H1 (cell line): ENCODE data around the gene SPATA21. TPM values are rescaled to one million over a fixed set of nuclear protein-coding genes. Genes with fewer than 3 reads are reported as not detected.
"Not testable (repeated sequence)": the region's sequence is repeated elsewhere in the genome, so short reads cannot be mapped to it uniquely, and the experiment has no call there.

ENCODE experiments used
- CTCF ChIA-PET: fragments of 300-600 bp; sonication (Branson Sonifier 250); formaldehyde crosslinking; loops from one replicate; lab custom pipeline; 2021; ENCODE audit not compliant: partially characterized antibody; lab: Charles Lee
- POLR2A ChIA-PET: fragments of 300-600 bp; sonication (Branson Sonifier 250); formaldehyde crosslinking; loops from one replicate; lab custom pipeline; 2021; ENCODE audit warnings: inconsistent platforms; ENCODE audit not compliant: partially characterized antibody; lab: Charles Lee
- DNase-seq, 2 experiments: peaks; one replicate each; pipeline versions ENCODE4 v3.0.0 to v3.0.0-alpha.2; 2010 to 2022; ENCODE audit warnings: low spot score in 2 of 2, low read depth in 1 of 2, mixed read lengths in 1 of 2
- FAIRE-seq: peaks from 2 replicates; lab custom pipeline; 2011; peaks lifted over from hg19 to GRCh38; lab: Jason Lieb, UNC
- H2AFZ ChIP-seq: 2 replicates; pipeline ENCODE4 v1.8.1; 2012; ENCODE audit warnings: low read length, inconsistent platforms
- H2AK5ac ChIP-seq: 2 replicates; pipeline ENCODE4 v1.6.1; 2013; ENCODE audit warnings: low read depth, low read length
- H2BK120ac ChIP-seq: replicated peaks from 2 replicates; pipeline ENCODE3; 2013; ENCODE audit warnings: low read depth, low read length, inconsistent platforms
- H2BK12ac ChIP-seq: 2 replicates; pipeline ENCODE4 v1.6.1; 2013; ENCODE audit warnings: low read depth, low read length
- H2BK15ac ChIP-seq: 2 replicates; pipeline ENCODE4 v1.6.1; 2013; ENCODE audit warnings: low read length
- H2BK20ac ChIP-seq: 2 replicates; pipeline ENCODE4 v1.6.1; 2013; ENCODE audit warnings: low read length
- H2BK5ac ChIP-seq: 2 replicates; pipeline ENCODE4 v1.6.1; 2013; ENCODE audit warnings: low read depth, low read length
- H3K14ac ChIP-seq: 2 replicates; pipeline ENCODE4 v1.6.1; 2013; ENCODE audit warnings: inconsistent platforms; ENCODE audit not compliant: insufficient read length
- H3K18ac ChIP-seq: 2 replicates; pipeline ENCODE4 v1.6.1; 2013; ENCODE audit warnings: low read length; ENCODE audit errors: extremely low read depth
- H3K23ac ChIP-seq: 2 replicates; pipeline ENCODE4 v1.6.1; 2013; ENCODE audit warnings: inconsistent platforms; ENCODE audit not compliant: insufficient read length
- H3K23me2 ChIP-seq: 2 replicates; pipeline ENCODE4 v1.6.1; 2013; ENCODE audit warnings: low read depth, low read length
- H3K27ac ChIP-seq: 2 replicates; pipeline ENCODE4 v1.6.1; 2011; ENCODE audit warnings: low read depth, low read length, inconsistent platforms
- H3K27me3 ChIP-seq, 4 experiments: replicated peaks in 1 of 4; 1 replicate in 1 of 4; 2 replicates in 3 of 4; pipeline versions ENCODE4 v1.6.1 to v1.8.1; 2011 to 2013; ENCODE audit warnings: low read length in 3 of 4, mild to moderate bottlenecking in 3 of 4, inconsistent platforms in 2 of 4, mixed read lengths in 2 of 4, moderate library complexity in 1 of 4; ENCODE audit not compliant: control insufficient read depth in 3 of 4, insufficient read depth in 3 of 4; ENCODE audit errors: extremely low read depth in 1 of 4
- H3K36me3 ChIP-seq, 4 experiments: 2 replicates each; pipeline versions ENCODE4 v1.6.1 to v1.8.1; 2011 to 2013; ENCODE audit warnings: mild to moderate bottlenecking in 4 of 4, low read length in 3 of 4, moderate library complexity in 2 of 4, control low read depth in 1 of 4, inconsistent platforms in 1 of 4; ENCODE audit not compliant: insufficient read depth in 4 of 4, control insufficient read depth in 2 of 4
- H3K4ac ChIP-seq: replicated peaks from 2 replicates; pipeline ENCODE3; 2013; ENCODE audit warnings: low read length, low read depth, mixed read lengths, inconsistent platforms; ENCODE audit not compliant: insufficient read length
- H3K4me1 ChIP-seq, 4 experiments: replicated peaks in 1 of 4; 1 replicate in 1 of 4; 2 replicates in 3 of 4; pipeline versions ENCODE4 v1.6.1 to v1.8.1; 2011 to 2013; ENCODE audit warnings: low read length in 3 of 4, inconsistent platforms in 2 of 4, mixed read lengths in 1 of 4; ENCODE audit not compliant: insufficient read depth in 4 of 4, control insufficient read depth in 3 of 4
- H3K4me2 ChIP-seq, 2 experiments: 2 replicates each; pipeline versions ENCODE4 v1.6.1 to v1.8.1; 2011 to 2013; ENCODE audit warnings: low read depth in 2 of 2, low read length in 2 of 2, control low read depth in 1 of 2, inconsistent platforms in 1 of 2, mild to moderate bottlenecking in 1 of 2; ENCODE audit not compliant: insufficient read depth in 1 of 2
- H3K4me3 ChIP-seq, 4 experiments: fragments of 200-600, 300-600 bp in 1 of 4; sonication (generic), shearing (Covaris generic), sonication (Bioruptor Twin) in 1 of 4; 2 replicates each; pipeline versions ENCODE4 v1.5.1 to v1.8.1; 2011 to 2016; ENCODE audit warnings: low read length in 4 of 4, low read depth in 3 of 4, control low read depth in 2 of 4, inconsistent platforms in 2 of 4, mild to moderate bottlenecking in 2 of 4, mixed read lengths in 1 of 4, moderate library complexity in 1 of 4; ENCODE audit not compliant: insufficient read depth in 2 of 4; ENCODE audit errors: extremely low read depth in 1 of 4
- H3K56ac ChIP-seq: replicated peaks from 2 replicates; pipeline ENCODE3; 2013; ENCODE audit warnings: low read depth, mild to moderate bottlenecking, mixed read lengths, low read length, inconsistent platforms; ENCODE audit not compliant: insufficient read length
- H3K79me1 ChIP-seq: 2 replicates; pipeline ENCODE4 v1.6.1; 2013; ENCODE audit warnings: low read depth, low read length, control low read depth
- H3K79me2 ChIP-seq, 2 experiments: 2 replicates each; pipeline versions ENCODE4 v1.6.1 to v1.8.1; 2012 to 2013; ENCODE audit warnings: low read length in 2 of 2, mild to moderate bottlenecking in 2 of 2, inconsistent platforms in 1 of 2; ENCODE audit not compliant: insufficient read depth in 2 of 2, control insufficient read depth in 1 of 2
- H3K9ac ChIP-seq, 4 experiments: replicated peaks in 1 of 4; 1 replicate in 1 of 4; 2 replicates in 3 of 4; pipeline versions ENCODE4 v1.6.1 to v1.8.1; 2011 to 2013; ENCODE audit warnings: low read depth in 3 of 4, low read length in 3 of 4, control low read depth in 2 of 4, mild to moderate bottlenecking in 2 of 4, moderate library complexity in 2 of 4, inconsistent platforms in 1 of 4; ENCODE audit errors: extremely low read depth in 1 of 4
- H3K9me3 ChIP-seq, 2 experiments: 2 replicates each; pipeline versions ENCODE4 v1.6.1 to v1.8.1; 2012 to 2013; ENCODE audit warnings: mild to moderate bottlenecking in 2 of 2, moderate library complexity in 2 of 2, control low read depth in 1 of 2, inconsistent platforms in 1 of 2, low read depth in 1 of 2, low read length in 1 of 2, mixed read lengths in 1 of 2; ENCODE audit not compliant: insufficient read depth in 2 of 2
- H4K20me1 ChIP-seq, 2 experiments: replicated peaks in 1 of 2; 2 replicates each; pipeline versions ENCODE3 to v1.8.1; 2011 to 2013; ENCODE audit warnings: inconsistent platforms in 2 of 2, low read length in 2 of 2, mild to moderate bottlenecking in 1 of 2; ENCODE audit not compliant: insufficient read depth in 2 of 2, control insufficient read depth in 1 of 2
- H4K5ac ChIP-seq: 2 replicates; pipeline ENCODE4 v1.6.1; 2013; ENCODE audit warnings: low read length, low read depth, mixed read lengths, inconsistent platforms; ENCODE audit not compliant: insufficient read length
- H4K8ac ChIP-seq: 2 replicates; pipeline ENCODE4 v1.8.0; 2013; ENCODE audit warnings: mild to moderate bottlenecking, moderate library complexity, low read length, inconsistent platforms; ENCODE audit not compliant: insufficient read depth; ENCODE audit errors: extremely low read depth
- H4K91ac ChIP-seq: replicated peaks from 2 replicates; pipeline ENCODE3; 2013; ENCODE audit warnings: low read length, mixed read lengths, inconsistent platforms; ENCODE audit not compliant: insufficient read length
- CTCF ChIP-seq, 3 experiments: IDR thresholded peaks; 1 replicate in 2 of 3; 2 replicates in 1 of 3; pipeline versions ENCODE4 v1.5.1 to v1.6.1; 2011; ENCODE audit warnings: low read length in 3 of 3, mild to moderate bottlenecking in 3 of 3, inconsistent platforms in 2 of 3, low read depth in 1 of 3, moderate library complexity in 1 of 3; ENCODE audit not compliant: insufficient read depth in 1 of 3; ENCODE audit errors: control extremely low read depth in 1 of 3
- RAD21 ChIP-seq, 2 experiments: IDR thresholded peaks in 1 of 2; conservative IDR thresholded peaks in 1 of 2; 2 replicates each; pipeline ENCODE4 v1.6.1; 2011; ENCODE audit warnings: low read depth in 2 of 2, low read length in 2 of 2, improper control_type of control experiment in 1 of 2, inconsistent platforms in 1 of 2, mild to moderate bottlenecking in 1 of 2, moderate library complexity in 1 of 2
- WGBS, 2 experiments: shearing (Covaris generic) in 1 of 2; methylation state at CpG; one replicate each; pipeline versions ENCODE4 v1.1.6 to v1.1.7; 2013 to 2015; ENCODE audit warnings: low lambda C conversion rate in 2 of 2, mixed read lengths in 2 of 2, inconsistent platforms in 1 of 2, low coverage in 1 of 2, missing lambda C conversion rate in 1 of 2; ENCODE audit not compliant: insufficient replicate concordance in 2 of 2, insufficient coverage in 1 of 2, insufficient read length in 1 of 2; ENCODE audit errors: extremely low coverage in 1 of 2, missing lambda C conversion rate in 1 of 2; 5-methylcytosine and 5-hydroxymethylcytosine counted together
- polyA plus RNA-seq, 7 experiments: library from polyadenylated mRNA; depleted of rRNA in 3 of 7; stranded (reverse) in 5 of 7; unstranded in 2 of 7; fragments of >200 nt in 5 of 7; fragments of 200-250 nt in 2 of 7; gene quantifications; 1 replicate in 5 of 7; 2 replicates in 1 of 7; 4 replicates in 1 of 7; pipeline versions ENCODE4 v1.2.1 to v1.2.3, GENCODE V29; 2011 to 2013; ENCODE audit warnings: missing spikeins in 2 of 7, mixed read lengths in 2 of 7
- total RNA-seq: library from RNA; stranded (reverse); fragmentation: NEBNext Ultra II Directional; extraction: Animal tissue kit (Norgen Biotek cat#: 25700); gene quantifications from 2 replicates; pipeline ENCODE4 v1.2.1, GENCODE V29; 2021

SPATA21 gene
- total and polyA plus RNA-seq, 2 of the 8 experiments (the other 6 are each of a cell fraction or from before 2014, with no cell fraction given), result not detected

- H3K18ac ChIP-seq, H2AFZ ChIP-seq, H3K9me3 ChIP-seq, H2AK5ac ChIP-seq, H2BK12ac ChIP-seq, H3K79me1 ChIP-seq, H3K4ac ChIP-seq, H3K4me1 ChIP-seq, H4K8ac ChIP-seq, H3K27me3 ChIP-seq, H4K20me1 ChIP-seq, H3K56ac ChIP-seq, H2BK5ac ChIP-seq, H3K4me2 ChIP-seq, H2BK15ac ChIP-seq, H3K23me2 ChIP-seq, H3K79me2 ChIP-seq, FAIRE-seq, H3K14ac ChIP-seq, H4K91ac ChIP-seq, H2BK120ac ChIP-seq, H3K23ac ChIP-seq, H3K4me3 ChIP-seq, H3K27ac ChIP-seq, H3K9ac ChIP-seq, H2BK20ac ChIP-seq, DNase-seq, H4K5ac ChIP-seq: not testable (repeated sequence)
- 91% methylated on average over 2 of the region's 2 CpGs; no CpG with 5 or more reads in 1 of the 2 experiments for WGBS, 2 experiments
- ChIA-PET POLR2A (interaction anchor here (0.7 to 1.1 kb wide), 2 partner anchors 15 to 22 kb away, joined by 3 to 5 read pairs; no protein-coding TSS in a partner anchor), CTCF (interaction anchor here (0.7 to 2.4 kb wide), 12 partner anchors 8 to 150 kb away, joined by 3 to 17 read pairs (median 5); no protein-coding TSS in a partner anchor)
- TF ChIP-seq CTCF (IDR thresholded peaks at IDR 0.05; ENCODE audit: control extremely low read depth in 1 of 3, insufficient read depth in 1 of 3, low read depth in 1 of 3, low read length in 3 of 3) (peak; percentile 52 to 89 (median 61)), RAD21 (IDR thresholded peaks at IDR 0.05 in 1 of 2, conservative IDR thresholded peaks at IDR 0.05 in 1 of 2; ENCODE audit: low read depth in 2 of 2, low read length in 2 of 2) (peak; percentile 61 to 74)
- H3K36me3 ChIP-seq, result peaks cover 4 to 23% (median 9%) of the 10 kb centered on the region in 4 experiments; a peak in 6 of 8 replicates
Observed at GRCh38 chr1:16474891-16475290, 37.7 kb upstream of the SPATA21 start.
